ENCODE results near the gene LGALS9B.
"Not testable (repeated sequence)": the region's sequence is repeated elsewhere in the genome, so short reads cannot be mapped to it uniquely, and the experiment has no call there.

Gene LGALS9B

GRCh38 chr17:20466553-20466952 lies 786 bp downstream of the LGALS9B start:
- DNase-seq, result not testable (repeated sequence)

DNA sequence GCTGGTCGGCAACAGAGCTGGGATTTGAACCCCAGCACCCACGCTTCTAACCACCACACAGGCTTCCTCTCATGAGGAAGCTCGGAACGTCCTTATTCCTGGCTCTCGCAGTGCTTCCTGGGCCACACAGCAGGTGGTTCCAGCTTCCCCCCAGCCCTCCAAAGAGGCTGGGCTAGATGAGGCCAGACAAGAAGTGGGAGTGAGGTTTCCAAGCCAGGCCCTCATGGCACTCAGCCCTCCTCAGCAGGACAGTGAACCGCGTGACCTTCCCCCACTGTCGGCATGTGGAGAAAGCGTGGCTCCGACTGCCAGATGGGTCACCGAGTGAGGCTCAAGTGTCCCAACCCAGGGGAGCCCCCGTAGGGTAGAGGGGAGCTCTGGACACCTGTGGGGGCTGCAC lies 1.8 kb downstream of the LGALS9B start:
- DNase-seq, result not testable (repeated sequence)

DNA sequence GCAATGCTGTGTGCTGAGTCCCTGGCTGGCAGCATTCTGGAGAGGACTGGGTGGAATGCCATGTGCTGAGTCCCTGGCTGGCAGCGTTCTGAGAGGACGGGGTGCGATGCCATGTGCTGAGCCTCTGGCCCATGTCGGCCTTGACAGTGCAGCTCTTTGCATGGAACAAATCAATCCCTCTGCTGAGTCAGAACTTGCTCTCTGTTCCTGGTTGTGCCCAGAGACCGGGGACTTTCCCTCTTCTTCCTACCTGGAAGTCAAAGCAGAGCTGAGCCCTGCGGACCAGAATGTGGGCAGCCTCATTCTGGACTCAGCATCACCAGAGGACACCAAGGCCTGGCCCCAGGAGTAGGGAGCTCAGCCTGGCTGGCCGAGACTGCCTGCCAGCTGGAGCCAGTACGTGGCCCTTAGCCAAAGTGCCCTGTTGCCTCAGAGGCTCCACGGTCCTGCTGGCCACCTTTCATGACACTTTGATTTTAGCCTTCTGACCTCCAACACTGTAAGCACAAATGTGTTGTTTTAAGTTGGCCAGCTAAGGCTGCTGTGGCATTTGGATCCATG lies 2.4 kb downstream of the LGALS9B start:
- DNase-seq, result not testable (repeated sequence)

DNA sequence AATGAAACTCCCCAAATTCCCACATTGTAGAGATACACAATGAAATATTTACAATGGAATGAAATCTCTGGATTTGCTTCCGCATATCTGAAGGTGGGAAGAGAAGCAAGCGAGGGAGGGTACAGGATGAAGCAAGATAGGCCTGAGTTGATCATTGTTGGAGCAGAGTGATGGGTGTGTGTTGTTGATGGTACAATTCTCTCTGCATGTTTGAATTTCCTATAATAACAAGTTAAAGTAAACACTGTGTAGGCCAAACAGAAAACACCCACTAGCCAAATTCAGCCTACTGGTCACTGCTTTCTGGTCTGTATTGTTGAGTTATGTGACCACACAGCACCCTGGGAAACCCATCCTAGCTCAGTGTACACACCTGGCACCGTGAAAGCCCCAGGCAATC lies 5.2 kb downstream of the LGALS9B start:
- not testable (repeated sequence) for DNase-seq

DNA sequence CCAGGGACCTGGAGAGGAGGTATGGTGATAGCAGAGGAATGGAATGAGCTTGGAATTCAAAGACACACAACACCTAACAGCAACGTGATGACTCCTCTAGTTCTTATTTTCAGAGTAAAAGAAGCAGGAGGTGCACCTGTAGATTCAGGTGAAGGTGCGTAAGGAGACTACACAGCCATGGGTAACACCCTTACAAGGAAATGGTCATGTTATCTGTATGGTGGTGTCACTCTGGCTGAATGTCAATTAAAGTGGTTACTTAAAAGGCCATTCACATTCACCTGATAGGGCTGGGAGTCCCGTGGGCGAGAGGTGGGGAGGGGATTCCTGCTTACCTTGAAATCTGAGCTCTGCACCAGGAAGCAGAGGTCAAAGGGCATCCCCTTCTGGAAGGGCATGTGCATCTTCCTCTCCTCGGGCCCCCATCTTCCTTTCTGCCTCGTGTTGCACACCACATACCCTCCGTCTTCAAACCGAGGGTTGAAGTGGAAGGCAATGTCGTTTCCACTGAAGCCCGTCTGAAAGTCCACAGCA lies 9.4 kb downstream of the LGALS9B start:
- not testable (repeated sequence) for DNase-seq

GRCh38 chr17:20455106-20455505 lies 12.2 kb downstream of the LGALS9B start:
- DNase-seq, result not testable (repeated sequence)

- not testable (repeated sequence) for DNase-seq
Observed at GRCh38 chr17:20453820-20454434, 13.4 kb downstream of the LGALS9B start.

DNA sequence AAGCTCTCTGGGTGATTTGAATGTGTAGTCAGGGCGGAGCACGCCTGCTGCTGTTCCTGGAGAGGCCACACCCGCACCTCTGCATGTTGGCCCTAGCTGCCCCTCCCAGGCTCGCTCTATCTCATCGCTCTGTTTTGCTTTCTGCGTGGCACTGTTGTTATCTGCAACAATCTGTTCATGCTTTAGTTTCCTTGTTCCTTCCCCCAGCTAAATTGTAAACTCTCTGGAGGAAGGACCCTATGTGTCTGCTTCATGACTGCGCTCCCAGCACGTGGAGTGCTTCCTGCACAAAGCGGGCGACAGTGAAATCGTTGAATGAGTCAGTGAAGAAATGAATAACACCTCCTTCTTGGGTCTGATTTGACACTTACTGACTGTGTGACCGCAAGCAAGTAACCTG lies 16.5 kb downstream of the LGALS9B start:
- not testable (repeated sequence) for DNase-seq

DNA sequence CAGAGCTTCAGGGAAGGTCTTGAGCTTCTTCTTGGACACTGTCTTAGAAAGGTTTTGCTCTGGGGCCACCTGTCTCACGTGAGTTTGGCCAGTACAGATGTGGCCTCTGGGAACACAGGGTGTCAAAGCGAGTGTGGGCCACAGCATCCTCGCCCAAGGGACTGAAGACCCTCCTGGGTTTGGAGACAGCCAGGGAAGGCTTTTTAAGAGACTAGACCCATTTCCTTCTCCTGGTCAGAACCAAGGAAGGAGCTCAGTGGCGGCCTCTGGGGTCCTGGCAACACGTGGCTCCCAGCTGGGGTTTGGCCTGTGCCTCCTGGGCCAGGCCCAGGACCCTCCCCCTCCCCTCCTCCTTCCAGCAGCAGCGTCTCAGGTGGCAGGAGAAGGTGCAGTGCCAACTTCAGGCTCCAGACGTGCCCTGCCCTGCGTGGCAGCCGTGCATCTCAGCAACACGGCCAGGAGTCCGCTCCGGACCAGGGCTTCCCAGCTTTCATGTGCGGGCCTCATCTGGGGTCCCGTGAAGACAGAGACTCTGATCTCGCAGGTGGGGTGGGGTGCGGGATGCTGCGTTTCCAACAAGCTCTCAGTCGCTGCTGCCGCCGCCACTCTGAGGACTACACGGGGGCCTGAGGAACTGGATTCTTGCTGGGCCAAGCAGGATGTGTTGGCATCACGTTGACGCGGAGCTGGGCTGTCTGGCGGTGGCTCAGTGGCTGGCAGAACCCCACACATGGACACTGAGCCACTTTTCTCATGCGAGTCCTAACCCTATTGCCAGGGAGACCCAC lies 19.6 kb downstream of the LGALS9B start:
- not testable (repeated sequence) for DNase-seq

- not testable (repeated sequence) for DNase-seq
Observed at GRCh38 chr17:20446895-20447294, 20.4 kb downstream of the LGALS9B start.

DNA sequence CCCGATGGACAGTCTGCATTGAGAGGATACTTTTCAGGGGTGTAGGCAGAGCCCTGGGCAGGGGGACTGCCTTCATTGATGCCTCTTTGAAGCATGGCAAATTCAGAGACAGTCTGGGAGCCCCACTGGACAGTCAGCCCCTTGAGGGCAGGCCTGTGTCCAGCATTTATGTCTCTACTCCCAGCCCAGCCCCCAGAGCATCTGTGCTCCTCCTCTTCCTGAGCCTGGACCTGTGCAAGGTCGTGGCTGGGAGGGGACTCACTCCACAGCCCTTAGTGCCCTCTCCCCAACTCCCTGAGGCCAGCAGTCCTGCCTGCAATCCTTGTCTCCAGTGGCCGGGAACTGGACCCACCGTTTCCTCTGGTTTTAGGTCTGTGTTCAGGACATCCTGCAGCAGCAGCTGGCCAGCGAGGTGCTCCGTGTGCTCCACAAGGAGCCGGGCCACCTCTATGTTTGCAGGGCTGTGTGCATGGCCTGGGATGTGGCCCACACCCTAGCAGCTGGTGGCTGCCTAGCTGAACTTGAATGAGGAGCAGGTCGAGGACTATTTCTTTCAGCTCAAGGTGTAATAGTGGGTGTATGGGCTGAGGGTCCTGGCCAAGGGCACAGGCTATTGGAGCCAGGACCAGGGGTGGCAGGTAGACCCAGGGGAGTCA lies 22.6 kb downstream of the LGALS9B start:
- not testable (repeated sequence) for DNase-seq

- not testable (repeated sequence) for DNase-seq
Observed at GRCh38 chr17:20444173-20444572, 23.2 kb downstream of the LGALS9B start.

GRCh38 chr17:20443632-20444031 lies 23.7 kb downstream of the LGALS9B start:
- DNase-seq, result not testable (repeated sequence)

- DNase-seq, result not testable (repeated sequence)
Observed at GRCh38 chr17:20440665-20441064, 26.7 kb downstream of the LGALS9B start.

DNA sequence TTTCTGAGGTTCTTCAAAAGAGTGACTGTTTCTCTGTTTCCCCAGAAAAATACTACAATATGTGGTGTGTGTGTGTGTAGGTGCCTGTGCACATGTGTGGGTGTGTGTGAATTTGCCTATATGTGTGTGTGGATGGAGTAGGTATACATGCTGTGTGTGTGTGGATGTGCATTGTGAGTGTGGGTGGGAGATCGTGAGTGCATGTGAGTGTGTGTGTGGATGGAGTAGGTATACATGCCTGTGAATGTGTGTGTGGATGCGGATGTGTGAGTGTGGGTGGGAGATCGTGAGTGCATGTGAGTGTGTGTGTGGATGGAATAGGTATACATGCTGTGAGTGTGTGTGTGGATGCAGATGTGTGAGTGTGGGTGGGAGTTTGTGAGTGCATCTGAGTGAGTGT lies 32.2 kb downstream of the LGALS9B start:
- not testable (repeated sequence) for DNase-seq

DNA sequence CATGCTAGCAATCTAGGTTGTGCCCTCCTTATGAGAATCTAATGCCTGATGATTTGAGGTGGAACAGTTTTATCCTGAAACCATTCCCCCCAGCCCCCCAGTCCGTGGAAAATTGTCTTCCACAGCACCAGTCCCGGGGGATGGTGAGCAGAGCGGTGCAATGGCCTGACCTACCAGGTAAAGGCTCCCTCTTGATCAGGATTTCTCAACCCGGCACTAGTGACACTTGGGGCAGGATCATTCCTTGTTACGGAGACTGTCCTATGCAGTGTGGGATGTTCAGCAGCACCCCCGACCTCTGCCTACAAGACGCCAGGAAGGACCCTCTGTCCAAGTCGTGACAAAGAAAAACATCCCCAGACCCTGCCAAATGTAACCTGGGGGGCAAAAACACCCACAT lies 34.0 kb downstream of the LGALS9B start:
- DNase-seq, result not testable (repeated sequence)

- DNase-seq, result not testable (repeated sequence)
Observed at GRCh38 chr17:20427264-20427663, 40.1 kb downstream of the LGALS9B start.

DNA sequence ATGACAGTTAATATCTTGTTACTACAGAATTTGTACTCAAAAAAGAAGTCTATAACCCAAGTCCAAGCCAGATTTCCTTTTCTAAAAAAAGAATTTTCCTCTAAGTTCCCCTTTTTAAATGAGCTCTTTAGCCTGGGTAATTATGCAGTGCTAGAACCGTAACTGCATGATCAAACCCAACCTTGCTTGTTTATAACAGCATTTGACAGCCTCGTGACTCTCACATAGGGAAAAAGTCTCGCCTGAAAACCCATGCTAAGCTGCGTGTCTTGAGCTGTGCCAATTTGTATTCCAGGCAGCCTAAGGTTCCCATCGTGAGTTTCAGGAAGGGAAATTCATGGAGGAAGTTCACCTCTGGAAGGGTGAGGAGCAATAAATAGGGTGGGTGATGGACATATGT lies 44.5 kb downstream of the LGALS9B start:
- DNase-seq, result not testable (repeated sequence)

- not testable (repeated sequence) for DNase-seq
Observed at GRCh38 chr17:20418838-20419237, 48.5 kb downstream of the LGALS9B start.

DNA sequence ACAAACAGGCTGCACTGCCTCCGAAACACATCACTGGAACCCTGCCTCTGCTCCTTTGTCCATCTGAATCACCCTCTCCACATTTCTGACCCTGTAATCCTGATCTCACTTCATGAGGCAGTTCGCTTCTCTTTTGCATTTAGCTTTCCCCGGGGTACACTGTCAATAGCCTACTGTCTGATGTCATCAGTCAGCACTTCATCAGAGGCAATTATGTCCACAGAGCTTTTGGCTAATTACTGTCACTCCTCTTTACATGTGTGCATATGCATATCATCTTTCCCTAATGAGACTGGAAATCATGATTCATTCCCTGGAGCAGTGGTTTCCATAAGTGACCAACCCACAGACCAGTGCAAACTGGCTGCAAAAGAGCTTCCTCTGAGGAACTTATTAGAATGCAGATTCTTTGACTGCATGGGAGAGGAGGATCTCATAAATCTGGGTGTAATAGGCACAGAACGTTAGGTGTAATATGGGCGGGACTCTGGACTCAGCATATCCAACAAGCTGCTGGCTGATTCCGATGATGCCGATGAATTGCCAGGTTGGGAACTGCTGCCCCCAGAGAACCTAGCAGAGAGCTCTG lies 49.8 kb downstream of the LGALS9B start:
- DNase-seq, result not testable (repeated sequence)

DNA sequence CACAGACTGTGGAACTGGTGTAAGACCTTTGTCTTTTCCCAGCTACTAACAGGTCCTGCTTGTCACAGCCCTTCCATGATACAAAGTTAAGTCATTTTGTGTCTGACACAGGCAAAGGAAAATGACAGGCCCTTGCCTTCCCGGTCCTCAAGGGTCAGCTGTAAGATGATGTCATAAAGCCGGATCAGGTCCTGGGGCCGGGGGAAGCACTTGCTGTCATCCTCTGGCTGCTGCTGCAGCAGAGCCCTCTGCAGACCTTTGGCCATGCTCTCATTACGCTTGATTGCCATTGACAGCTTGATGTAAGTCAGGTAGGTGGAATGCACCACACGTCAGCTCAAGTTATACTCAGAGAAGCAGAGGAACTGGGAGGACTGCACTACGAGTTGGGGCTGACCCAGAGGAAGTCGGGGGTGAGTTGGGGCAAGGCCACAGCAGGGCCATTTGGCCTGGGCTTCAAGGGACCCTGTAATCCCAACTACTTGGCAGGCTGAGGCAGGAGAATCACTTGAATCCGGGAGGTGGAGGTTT lies 50.9 kb downstream of the LGALS9B start:
- not testable (repeated sequence) for DNase-seq

GRCh38 chr17:20415479-20415878 lies 51.9 kb downstream of the LGALS9B start:
- DNase-seq, result not testable (repeated sequence)

All from NCI-H1105 (cell line).